ENCODE measurements around the gene ARFIP1.

DNA sequence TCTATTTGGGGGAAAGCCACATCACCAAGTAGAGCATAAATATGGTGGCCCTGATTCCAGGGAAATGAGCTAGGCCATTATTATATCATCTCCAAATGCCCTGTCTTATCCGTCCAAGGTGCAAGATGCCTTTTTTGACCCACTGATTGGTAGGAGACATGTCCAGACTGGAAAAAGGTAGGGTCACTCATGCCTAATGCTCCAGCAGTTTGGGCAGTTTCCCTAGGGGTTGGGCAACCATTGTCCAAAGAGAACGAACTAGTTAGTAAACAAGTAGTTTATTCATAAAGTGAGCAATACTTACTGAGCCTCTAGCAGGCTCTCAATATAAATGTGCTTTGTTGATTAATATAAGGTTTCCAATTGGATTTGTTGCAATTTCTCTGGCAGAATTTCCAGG is 162.6 kb downstream of the ARFIP1 start:
- TF ChIP-seq POLR2AphosphoS5 (IDR thresholded peaks at IDR 0.05; ENCODE audit: low read depth, low read length) (no peak), SIN3A (IDR thresholded peaks at IDR 0.05; ENCODE audit: borderline replicate concordance, insufficient read depth, low read length) (no peak), TAF1 (IDR thresholded peaks at IDR 0.05; ENCODE audit: borderline replicate concordance, insufficient read depth, low read length) (no peak)
- TF ChIP-seq, protein P1, sequence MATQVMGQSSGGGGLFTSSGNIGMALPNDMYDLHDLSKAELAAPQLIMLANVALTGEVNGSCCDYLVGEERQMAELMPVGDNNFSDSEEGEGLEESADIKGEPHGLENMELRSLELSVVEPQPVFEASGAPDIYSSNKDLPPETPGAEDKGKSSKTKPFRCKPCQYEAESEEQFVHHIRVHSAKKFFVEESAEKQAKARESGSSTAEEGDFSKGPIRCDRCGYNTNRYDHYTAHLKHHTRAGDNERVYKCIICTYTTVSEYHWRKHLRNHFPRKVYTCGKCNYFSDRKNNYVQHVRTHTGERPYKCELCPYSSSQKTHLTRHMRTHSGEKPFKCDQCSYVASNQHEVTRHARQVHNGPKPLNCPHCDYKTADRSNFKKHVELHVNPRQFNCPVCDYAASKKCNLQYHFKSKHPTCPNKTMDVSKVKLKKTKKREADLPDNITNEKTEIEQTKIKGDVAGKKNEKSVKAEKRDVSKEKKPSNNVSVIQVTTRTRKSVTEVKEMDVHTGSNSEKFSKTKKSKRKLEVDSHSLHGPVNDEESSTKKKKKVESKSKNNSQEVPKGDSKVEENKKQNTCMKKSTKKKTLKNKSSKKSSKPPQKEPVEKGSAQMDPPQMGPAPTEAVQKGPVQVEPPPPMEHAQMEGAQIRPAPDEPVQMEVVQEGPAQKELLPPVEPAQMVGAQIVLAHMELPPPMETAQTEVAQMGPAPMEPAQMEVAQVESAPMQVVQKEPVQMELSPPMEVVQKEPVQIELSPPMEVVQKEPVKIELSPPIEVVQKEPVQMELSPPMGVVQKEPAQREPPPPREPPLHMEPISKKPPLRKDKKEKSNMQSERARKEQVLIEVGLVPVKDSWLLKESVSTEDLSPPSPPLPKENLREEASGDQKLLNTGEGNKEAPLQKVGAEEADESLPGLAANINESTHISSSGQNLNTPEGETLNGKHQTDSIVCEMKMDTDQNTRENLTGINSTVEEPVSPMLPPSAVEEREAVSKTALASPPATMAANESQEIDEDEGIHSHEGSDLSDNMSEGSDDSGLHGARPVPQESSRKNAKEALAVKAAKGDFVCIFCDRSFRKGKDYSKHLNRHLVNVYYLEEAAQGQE (IDR thresholded peaks at IDR 0.05; ENCODE audit: insufficient read depth in 1 of 2, low read depth in 2 of 2, low read length in 2 of 2): no peak

Measured in PFSK-1 (cell line).